Stimulated activated CD4-positive, alpha-beta T cell treated with anti-CD3 and anti-CD28 coated beads, Interleukin-2, amount 100 ng/mL, for 24 hours (primary cell): ENCODE measurements around the gene IL23R.
"Not testable (repeated sequence)": the region's sequence is repeated elsewhere in the genome, so short reads cannot be mapped to it uniquely, and the experiment has no call there.

ENCODE experiments used
- DNase-seq, 2 donors: peaks; one replicate each; pipeline ENCODE4 v3.0.0-alpha.2; 2020

The IL23R gene, protein sequence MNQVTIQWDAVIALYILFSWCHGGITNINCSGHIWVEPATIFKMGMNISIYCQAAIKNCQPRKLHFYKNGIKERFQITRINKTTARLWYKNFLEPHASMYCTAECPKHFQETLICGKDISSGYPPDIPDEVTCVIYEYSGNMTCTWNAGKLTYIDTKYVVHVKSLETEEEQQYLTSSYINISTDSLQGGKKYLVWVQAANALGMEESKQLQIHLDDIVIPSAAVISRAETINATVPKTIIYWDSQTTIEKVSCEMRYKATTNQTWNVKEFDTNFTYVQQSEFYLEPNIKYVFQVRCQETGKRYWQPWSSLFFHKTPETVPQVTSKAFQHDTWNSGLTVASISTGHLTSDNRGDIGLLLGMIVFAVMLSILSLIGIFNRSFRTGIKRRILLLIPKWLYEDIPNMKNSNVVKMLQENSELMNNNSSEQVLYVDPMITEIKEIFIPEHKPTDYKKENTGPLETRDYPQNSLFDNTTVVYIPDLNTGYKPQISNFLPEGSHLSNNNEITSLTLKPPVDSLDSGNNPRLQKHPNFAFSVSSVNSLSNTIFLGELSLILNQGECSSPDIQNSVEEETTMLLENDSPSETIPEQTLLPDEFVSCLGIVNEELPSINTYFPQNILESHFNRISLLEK

DNA sequence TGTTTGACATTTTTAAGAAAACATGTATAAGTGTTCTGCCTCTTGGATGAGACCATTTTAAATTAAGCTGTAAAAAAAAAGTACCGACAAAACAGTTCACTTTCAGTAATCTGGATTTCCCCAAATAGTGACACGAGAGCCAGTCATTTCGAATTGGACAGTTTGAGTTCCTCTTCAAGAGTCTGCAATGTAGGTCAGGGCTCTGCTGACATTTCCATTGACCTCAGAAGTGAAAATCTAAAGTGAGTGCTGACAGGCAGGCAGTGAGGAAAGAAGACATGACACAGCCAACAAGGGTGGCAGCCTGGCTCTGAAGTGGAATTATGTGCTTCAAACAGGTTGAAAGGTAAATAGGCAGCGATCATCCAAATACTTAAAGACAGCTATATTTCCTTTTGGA lies at the start of gene IL23R:
IL23R (plus strand) TSS at position 259 of the 400 bp plus-strand sequence. CDS start 1,667 bp downstream, outside the sequence.
- DNase-seq: peak; percentile 47 to 56

DNA sequence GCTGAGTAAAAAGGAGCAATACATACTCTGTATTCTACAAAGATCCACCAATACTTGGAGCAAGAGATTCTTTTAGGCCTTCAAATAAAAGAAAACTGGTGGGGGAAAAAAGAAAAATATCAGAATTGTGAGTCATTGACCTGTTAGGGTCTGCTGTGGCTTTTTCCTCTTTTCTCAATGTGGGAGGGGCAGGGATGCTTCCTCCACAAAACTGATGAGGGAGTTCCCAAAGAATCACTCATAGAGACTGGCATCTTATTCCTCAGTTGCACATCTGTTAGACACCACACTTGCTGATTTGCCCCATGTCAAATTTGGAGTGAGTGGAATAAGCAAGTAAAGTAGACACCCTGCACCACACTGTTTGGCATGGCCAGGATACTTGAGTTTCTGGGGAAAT lies 48.1 kb upstream of the IL23R start:
- no peak for DNase-seq

DNA sequence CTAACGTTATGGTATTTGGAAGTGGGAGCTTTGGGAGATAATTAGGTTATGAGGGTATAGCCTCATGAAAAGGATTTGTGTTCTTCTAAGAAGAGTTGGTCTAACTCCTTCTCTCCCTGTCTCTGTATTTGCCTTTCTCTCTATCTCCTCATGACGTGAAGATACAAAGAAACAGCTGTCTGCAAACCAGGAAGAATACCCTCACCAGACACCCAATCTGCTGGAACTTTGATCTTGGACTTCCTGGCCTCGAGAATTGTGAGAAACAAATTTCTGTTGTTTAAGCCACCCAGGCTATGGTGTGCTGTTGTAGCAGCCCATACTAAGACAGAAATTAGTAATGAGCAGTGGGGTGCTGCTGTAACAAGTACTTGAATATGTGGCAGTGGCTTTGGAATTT lies 47.6 kb upstream of the IL23R start:
- DNase-seq: no peak

DNA sequence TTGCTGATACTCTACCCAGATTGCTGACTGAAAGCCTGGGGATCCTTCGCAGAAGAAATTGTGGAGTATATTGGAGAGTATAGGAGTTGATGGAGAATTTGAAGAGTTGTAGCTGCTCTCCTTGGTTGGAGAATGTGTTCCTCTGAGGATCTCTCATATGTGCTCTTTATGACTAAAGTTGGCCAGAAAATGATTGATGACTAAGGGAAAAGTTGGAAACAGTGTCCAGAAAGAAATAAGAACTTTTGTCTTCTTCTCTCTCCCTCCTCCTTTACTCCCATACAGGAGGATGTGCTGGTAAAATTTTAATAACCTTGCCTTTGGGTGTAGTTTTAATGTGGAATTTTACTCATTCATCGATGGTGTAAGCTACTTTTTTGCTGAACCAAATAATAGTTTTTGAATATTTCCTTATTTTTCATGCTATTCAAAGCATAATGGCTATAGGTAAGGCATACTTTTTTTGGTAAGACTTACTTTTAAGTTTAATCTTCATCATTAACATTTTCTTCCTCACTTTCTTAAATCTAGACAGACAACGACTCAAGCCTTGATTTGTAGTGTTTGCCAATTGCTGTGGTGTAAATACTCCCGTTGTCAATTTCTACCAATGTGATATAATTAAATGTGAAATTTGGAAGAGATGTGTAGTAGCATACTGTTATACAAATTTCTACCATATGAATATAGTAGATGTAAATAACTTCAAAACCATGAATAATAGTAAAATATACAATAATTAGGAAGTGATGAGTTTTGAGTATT lies 45.2 kb upstream of the IL23R start:
- DNase-seq: no peak

DNA sequence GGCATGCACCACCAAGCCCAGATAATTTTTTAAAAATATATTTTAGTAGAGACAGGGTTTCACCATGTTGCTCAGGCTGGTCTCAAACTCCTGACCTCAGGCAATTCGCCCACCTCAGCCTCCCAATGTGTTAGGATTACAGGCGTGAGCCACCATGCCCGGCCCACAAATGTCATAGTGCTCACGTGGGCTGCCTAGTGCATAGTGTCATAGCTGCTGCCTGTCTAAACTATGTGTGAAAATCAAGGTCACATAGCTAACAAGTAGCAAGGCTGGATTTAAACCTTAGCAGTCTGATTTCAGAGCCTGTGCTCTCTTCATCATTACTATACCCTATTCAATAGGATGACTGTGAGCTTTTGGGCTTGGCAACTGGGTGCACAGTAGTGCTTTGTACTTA lies 41.8 kb upstream of the IL23R start:
- no peak for DNase-seq

DNA sequence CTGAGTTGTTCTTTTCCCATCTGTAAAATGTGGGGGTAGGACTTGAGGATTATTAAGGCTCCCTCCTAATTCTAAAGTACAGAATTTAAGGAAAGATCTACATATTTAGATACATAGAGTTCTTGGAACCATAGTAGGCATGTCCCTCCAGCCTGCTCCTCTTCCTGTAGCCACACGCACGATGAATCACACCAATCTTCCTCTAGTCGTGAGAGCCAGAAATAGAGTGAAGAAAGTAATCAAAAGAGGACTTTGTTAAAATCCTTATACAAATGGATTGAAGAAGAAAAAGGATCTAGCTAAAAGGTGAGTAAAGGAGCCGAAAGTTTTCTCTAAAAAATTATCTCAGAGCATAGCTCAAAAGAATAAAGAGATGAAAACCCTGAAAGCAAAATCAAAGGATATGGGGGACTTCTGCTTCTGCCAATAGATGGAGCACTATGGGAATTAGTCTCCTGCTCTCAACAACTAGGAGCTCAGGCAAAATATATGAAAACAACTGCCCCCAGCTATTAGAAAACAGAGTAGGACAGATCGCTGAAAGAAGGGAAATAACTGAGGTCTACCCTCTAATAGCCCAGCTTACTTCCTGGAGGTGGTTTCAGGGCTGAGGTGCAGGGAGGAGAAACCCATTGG lies 40.0 kb upstream of the IL23R start:
- DNase-seq: no peak

DNA sequence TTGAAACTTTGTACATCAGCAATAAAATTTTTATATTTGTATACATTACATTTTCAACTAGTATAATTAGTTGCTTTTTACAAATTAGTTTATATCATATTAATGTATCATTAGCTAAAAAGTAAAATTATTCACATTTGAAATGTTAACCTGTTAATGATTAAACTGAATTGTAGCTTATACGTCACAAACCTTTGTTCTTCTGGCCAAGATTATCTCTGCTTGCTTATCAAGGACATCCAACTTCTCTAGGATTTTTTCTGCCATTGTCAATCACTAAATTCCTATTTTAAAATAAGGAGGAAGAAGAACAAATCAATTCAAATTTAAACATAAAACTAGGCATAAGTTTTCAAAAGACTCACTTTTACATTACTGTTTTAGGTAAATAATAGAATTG lies 39.3 kb upstream of the IL23R start:
- DNase-seq: no peak

DNA sequence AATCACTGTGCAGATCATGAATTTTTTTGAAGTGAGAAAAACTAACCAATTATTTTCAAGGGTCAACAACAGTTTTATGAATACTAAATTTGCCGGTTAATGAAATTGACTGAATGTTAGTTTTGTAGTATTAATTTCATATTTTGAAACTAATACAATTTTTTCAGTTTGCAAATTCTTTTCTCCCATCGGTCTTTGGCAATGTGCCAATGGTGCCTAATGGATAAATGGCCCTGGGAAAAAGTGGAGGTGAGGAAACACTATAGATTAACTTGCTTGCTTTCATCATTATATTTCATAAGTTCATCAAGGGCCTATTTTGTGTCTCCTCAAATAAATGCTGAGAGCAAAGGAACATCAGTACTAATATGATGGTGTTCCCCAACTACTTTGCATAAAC lies 35.6 kb upstream of the IL23R start:
- DNase-seq: no peak

DNA sequence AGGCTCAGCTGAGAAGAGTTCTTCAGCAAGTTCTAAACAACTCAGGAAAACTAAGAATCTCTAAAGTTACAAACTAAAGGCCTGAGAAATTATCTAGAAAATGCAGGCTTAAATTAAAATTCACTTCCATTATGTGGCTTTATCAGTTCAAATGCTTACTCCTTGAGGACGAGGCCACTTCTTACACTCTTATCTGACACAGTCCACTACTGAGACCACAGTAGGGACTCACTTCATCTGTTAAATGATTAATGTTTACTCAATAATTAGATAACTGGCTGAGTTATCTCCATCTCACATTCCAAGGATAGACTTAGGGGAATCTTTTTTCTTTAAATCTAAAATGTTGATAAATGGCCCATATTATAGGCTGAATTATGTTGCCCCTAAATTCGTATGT lies 33.1 kb upstream of the IL23R start:
- DNase-seq: no peak

DNA sequence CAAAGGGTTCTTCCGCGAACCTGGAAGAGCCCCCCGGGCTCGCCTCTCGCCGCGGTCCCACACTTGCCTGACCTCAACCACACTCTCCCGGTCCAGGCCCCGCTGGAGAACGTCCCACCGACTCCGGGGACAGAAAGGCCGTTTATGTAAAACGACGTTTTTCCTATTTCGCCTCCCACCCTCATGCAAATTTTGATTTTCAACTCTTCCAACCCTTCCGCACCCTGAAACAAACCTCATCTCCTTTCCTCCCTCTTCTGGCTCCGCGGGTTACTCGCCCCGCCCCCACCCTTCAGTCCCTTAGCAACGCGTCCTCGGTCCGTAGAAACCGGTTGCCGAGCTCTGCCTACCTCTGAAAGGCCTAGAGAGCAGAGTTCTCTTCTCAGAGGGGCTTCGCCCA lies 31.6 kb upstream of the IL23R start, which contains the start of gene C1orf141:
C1orf141 (minus strand) TSS at position 276 of the 400 bp plus-strand sequence. CDS start 7,730 bp downstream, outside the sequence.
- peak in 1 of 2 donors; percentile 38 for DNase-seq

DNA sequence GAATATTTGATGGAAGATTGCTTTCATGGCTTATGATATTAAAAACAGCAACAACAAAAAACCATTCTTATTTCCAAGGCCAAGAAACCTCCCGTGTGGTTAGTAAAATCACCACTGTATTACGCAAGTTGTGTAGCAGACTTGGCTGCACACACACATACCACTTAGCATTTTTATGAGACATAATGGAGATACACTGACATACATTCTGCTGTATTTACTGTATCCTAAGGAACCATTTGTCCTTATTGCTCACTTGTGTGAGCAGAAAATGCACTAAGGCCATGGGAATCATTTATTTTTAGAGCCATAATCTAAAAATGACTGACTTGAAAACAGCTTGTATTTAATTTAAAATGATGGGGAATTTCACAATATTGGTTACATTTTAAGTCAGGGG lies 30.9 kb upstream of the IL23R start:
- no peak for DNase-seq

DNA sequence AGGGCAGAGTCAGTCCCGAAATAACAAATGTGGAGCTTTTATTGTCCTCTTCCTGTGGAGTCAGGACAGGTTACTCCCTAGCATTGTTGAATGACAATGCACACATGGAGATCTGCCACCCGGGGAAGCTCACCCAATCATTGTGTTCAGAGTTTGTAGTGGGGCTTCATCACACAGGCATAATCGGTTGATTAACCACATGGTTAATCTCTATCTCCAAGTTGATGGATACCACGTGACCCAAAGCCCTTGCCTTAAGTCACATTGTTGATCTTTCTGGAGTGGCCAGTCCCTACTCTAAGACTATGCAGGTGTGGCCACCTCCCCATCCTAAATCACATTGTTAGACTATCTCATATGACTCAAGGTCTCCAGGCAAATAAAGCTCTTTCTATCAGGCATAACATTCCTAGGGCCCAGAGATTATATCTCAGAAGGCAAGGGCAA lies 28.9 kb upstream of the IL23R start:
- DNase-seq: no peak

DNA sequence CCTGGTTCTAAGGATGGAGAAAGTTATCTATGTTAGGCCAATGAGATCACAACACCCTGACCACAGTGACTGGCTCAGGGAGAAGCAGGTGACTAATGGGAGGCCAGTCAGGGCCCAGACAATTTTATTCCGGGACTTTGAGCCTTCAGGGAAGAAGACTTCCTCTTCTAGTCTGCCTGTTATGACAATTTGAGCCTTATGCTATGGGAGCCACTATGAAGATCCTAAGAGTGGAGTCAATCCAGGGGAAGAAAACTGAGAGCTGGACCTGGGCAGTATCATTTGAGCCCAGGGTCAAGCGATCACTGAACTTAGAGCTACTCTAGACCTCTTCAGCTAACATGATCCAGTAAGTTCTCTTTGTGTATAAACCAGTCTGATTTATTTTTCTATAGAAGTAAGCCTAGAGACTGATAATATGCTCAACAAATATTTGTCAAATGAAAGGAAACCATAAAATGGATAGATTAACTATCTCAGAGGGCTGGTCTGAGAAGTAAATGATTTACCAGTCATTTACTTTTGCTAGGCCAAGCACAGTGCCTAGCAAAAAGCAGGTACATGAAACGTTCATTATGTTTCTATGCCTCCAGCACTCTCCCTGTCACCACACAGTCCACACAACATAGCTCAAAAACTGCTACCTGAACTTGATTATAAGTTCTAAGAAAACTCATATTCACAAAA lies 27.3 kb upstream of the IL23R start:
- DNase-seq: no peak

DNA sequence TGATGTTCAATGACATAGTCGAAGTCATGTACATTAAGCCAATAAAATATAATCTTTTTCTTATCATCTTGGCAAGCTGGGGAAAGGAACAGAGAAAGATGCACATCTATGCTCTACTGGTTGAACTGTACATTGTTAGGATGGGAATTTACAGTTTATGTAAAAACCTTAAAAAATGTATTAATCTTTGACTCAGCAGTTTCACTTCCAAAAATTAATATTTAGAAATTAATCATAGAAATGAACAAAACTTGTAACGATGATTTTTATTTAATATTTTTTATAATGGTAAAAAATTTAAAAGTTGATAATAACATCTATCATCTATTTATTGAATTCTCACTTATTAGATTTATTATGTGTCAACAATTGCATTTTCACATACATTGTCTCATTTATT lies 25.8 kb upstream of the IL23R start:
- no peak for DNase-seq

DNA sequence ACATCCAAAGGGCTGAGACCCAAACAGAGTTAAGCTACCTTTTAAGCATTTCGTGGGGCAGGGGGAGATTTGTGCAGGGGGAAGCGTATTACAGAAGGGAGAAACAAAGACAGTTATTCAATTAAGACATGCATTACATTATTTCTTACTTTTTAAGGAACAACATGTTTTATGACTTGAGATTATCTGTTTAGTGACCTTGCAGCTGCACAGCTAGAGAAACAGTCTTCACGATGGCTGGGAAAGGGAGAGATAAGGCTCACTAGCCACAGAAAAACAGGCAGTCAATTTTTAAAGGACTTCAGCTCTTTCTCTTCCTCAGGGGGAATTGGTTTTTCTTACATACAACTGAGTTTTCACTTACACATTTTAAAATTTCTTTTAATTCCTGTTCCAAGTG lies 24.4 kb upstream of the IL23R start:
- DNase-seq: not testable (repeated sequence)

DNA sequence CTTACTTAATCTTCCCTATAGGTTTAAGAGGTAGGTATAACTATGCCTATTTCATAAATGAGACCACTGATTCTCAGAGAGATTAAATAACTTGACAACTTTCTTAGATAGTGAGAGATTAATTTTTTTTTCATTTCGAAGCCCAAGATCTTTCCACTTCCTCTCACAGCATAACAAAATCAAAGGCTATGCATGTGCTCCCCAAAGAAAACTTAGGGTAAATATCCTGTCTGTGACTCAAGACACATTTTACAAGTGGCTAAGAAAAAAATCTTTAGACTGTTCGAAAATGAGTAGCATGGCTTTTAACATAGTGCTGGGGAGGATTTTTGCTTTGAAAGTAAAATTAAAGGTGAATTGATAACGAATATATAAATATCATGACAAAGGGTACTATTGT lies 23.3 kb upstream of the IL23R start:
- no peak for DNase-seq

DNA sequence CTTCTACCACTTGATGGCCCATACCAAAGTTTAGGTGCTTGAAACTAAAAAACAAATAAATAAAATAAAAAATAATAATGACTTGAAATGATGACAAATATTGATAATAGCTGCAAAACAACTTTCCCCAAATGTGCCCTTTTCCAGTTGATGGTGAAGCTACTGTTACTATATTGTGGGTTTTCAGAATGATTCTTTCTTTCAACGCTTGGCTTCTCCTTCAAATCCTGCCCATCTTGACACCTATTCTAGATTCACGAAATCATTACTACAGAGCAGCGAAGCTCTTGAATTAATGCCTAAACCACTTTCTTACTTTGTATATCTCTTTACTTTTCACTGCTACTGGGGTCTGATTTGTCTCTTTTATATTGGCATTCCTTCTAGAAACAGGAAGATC lies 22.3 kb upstream of the IL23R start:
- DNase-seq: no peak

DNA sequence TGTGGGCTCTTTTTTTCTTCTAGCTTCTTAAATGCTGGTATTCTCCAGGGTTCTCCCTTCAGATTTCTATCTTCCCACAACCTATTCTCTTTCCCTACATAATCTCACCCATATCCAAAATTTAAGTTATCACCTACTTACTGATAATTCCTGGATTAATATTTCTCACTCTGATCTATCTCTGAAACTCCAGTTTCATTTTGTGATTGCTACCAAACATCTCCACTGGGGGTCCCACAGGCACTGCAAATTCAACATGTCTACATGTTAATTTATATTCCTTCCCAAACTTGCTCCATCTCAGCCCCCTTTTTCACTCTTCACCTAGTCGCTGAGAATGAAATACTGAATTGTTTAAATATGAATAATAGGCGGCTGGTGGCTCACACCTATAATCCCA lies 21.6 kb upstream of the IL23R start:
- peak in 1 of 2 donors; percentile 37 for DNase-seq

DNA sequence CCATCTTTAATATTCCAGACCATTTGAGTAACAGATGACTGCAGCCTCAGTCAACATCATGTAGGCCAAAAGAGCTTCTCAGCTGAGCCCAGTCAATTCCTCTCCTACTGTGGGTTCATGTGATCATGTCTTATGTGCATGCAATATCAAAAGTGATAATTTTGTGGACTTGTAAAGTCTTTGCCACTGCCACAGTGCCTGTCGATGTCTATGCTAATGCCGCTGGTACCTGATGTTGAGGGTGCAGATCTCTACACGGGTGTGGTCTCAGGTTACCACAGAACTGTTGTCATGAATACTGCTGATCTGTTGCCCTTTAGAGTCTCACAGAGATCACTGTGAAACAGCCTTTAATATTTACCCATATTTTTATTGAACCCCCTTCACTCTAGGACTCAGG lies 20.2 kb upstream of the IL23R start:
- no peak for DNase-seq

DNA sequence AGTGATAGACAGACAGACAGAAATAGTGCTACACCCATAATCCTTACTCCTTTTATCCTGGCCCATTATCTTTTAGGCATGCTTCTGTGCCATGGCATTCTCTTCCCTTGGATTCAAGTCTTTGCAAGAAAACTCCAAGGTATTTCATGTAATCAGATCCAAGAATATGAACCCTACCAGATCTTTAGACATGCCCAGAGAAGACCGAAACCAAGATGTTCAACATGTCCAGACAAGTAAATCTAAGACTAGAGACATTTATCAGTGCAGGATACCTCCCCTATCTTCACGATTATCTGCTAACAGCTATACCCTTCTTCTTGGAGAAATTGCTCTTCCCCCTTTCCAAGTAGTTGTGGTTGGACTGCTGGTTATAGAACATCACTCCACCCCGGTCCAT lies 19.7 kb upstream of the IL23R start:
- no peak for DNase-seq

DNA sequence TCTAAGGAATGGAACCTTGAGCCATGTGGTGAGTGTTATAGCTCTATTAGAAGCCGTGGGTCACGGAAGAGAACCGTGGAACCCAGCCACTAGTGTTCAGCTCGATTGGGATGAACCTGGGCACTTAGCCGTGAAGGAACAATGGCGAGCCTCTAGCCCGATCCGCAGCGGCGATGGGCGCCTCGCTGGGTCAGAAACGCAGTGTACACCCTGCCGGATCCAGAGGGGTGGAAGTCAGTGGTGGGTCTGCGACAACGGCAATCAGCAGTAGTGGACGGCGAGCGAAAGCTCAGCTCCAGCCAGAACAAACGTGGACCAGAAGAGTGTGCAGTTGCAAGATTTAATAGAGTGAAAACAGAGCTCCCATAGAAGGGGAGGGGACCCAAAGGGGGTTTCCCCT lies 18.3 kb upstream of the IL23R start:
- DNase-seq: not testable (repeated sequence)

DNA sequence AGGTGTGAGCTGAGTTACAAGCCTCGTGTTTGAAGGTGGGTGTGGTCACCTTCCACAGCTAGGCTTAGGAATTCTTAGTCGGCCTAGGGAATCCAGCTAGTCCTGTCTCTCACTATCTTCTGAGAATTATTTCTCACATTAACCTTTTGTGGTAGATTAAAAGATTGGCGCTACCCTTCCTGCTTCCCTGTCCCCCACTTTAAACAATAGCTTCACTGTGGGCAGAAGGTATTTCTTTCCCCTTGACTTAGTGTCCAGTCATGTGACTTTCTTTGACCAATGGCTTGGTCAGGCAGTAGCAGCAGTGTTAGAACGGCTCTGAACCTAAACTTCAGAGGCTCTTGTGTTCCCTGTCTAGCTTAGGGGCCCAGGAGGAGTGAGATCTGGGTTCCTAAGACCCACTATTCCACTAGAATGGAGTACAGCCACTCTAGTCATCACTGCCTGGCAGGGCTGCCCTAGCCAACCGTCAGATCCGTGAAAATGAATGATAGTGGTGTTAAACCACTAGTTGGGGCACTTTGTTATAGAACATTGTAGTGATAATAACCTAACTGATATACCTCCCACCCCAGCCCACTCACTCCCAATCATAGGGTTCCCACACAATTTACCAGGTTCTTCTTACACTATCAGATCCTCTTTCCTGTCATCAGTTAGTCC lies 17.6 kb upstream of the IL23R start:
- no peak for DNase-seq
